Retinal pigment epithelial cell (primary cell): Measurements from ENCODE around the gene RXRA.

Experiments used
- DNase-seq: peaks from one replicate; pipeline ENCODE4 v3.0.0-alpha.2; 2010; ENCODE audit warnings: low read depth
- H3K4me3 ChIP-seq: 2 replicates; pipeline ENCODE4 v1.5.1; 2011; ENCODE audit warnings: mild to moderate bottlenecking, low read length, control low read depth, moderate library complexity
- CTCF ChIP-seq: conservative IDR thresholded peaks from 2 replicates; pipeline ENCODE4 v1.5.1; 2011; ENCODE audit warnings: low read depth, low read length, control low read depth, inconsistent platforms

The RXRA gene

GRCh38 chr9:134378901-134379338 lies 52.7 kb downstream of the RXRA start:
- DNase-seq = no peak
- no peak for TF ChIP-seq CTCF
- no peak overlapping the region for H3K4me3 ChIP-seq

- no peak overlapping the region for H3K4me3 ChIP-seq
- no peak for TF ChIP-seq CTCF
- no peak for DNase-seq
Observed at GRCh38 chr9:134379831-134380365, 53.6 kb downstream of the RXRA start.

- no peak for TF ChIP-seq CTCF
- H3K4me3 ChIP-seq = no peak overlapping the region
- DNase-seq = no peak
Observed at GRCh38 chr9:134380542-134381271, 54.5 kb downstream of the RXRA start.

GRCh38 chr9:134381272-134381661 lies 55.0 kb downstream of the RXRA start:
- no peak for DNase-seq
- no peak overlapping the region for H3K4me3 ChIP-seq
- no peak for TF ChIP-seq CTCF

- peak; percentile 32 for TF ChIP-seq CTCF
- H3K4me3 ChIP-seq = no peak overlapping the region
- DNase-seq = no peak
Observed at GRCh38 chr9:134381671-134382516, 55.6 kb downstream of the RXRA start.

GRCh38 chr9:134382733-134383132 lies 56.5 kb downstream of the RXRA start:
- no peak for DNase-seq
- TF ChIP-seq CTCF = no peak
- H3K4me3 ChIP-seq = no peak overlapping the region

- TF ChIP-seq CTCF = no peak
- DNase-seq = no peak
- no peak overlapping the region for H3K4me3 ChIP-seq
Observed at GRCh38 chr9:134383148-134383547, 56.9 kb downstream of the RXRA start.
